Stomach (tissue), 9 donors: Measurements from ENCODE around the gene KIAA1614. TPM values are rescaled to one million over a fixed set of nuclear protein-coding genes. Genes with fewer than 3 reads are reported as not detected.

Source experiments
- DNase-seq, 2 donors: peaks; one replicate each; pipeline versions ENCODE4 v3.0.0 to v3.0.0-alpha.2; 2013 to 2019
- H3K27ac ChIP-seq, 5 donors: fragments of 200-600 bp in 4 of 5; sonication (generic) in 4 of 5; one replicate each; pipeline ENCODE4 v1.5.1; 2013 to 2019; ENCODE audit warnings: mild to moderate bottlenecking in 1 of 5, moderate library complexity in 1 of 5
- H3K27me3 ChIP-seq, 3 donors: fragments of 200-600 bp; sonication (generic); one replicate each; pipeline ENCODE4 v1.5.1; 2017 to 2019; ENCODE audit warnings: mixed run types in 1 of 3
- H3K36me3 ChIP-seq, 4 donors: fragments of 200-600 bp; sonication (generic); 1 replicate in 3 of 4; 2 replicates in 1 of 4; pipeline ENCODE4 v1.5.1; 2016 to 2019
- H3K4me1 ChIP-seq, 4 donors: fragments of 200-600 bp; sonication (generic); one replicate each; pipeline ENCODE4 v1.5.1; 2016 to 2019
- H3K4me3 ChIP-seq, 4 donors: fragments of 200-600 bp; sonication (generic) in 3 of 4; one replicate each; pipeline ENCODE4 v1.5.1; 2016 to 2019; ENCODE audit warnings: mild to moderate bottlenecking in 1 of 4
- H3K9me3 ChIP-seq, 4 donors: fragments of 200-600 bp; sonication (generic); one replicate each; pipeline ENCODE4 v1.5.1; 2016 to 2019
- EP300 ChIP-seq: sonication (generic); formaldehyde crosslinking; IDR thresholded peaks from one replicate; pipeline ENCODE4 v1.6.1; 2017; ENCODE audit warnings: antibody characterized with exemption
- POLR2A ChIP-seq, 4 donors: fragments of 450-650 bp; IDR thresholded peaks; one replicate each; pipeline ENCODE4 v1.6.1; 2016; ENCODE audit warnings: antibody characterized with exemption in 4 of 4, control low read depth in 2 of 4, mild to moderate bottlenecking in 1 of 4, moderate library complexity in 1 of 4
- POLR2AphosphoS5 ChIP-seq, 3 donors: sonication (generic); formaldehyde crosslinking; IDR thresholded peaks; one replicate each; pipeline ENCODE4 v1.6.1; 2016; ENCODE audit warnings: antibody characterized with exemption in 3 of 3
- WGBS, 5 donors: extraction: QIAGEN DNeasy Blood & Tissue Kit in 3 of 5; methylation state at CpG; one replicate each; pipeline versions ENCODE4 v1.1.5 to v1.1.7; 2013 to 2018; 5-methylcytosine and 5-hydroxymethylcytosine counted together
- intact Hi-C: fragments of 100-400 bp; cut with DNase I; formaldehyde crosslinking; loops from one replicate; pipeline ENCODE4 v1.15.1; 2023; ENCODE audit warnings: low total_unique reads
- polyA plus RNA-seq, 3 donors: library from polyadenylated mRNA; stranded (reverse); fragments of 200-250 nt; gene quantifications; one replicate each; pipeline ENCODE4 v1.2.3, GENCODE V29; 2013
- total RNA-seq, 5 donors: library from RNA; depleted of rRNA; stranded (reverse); fragments of >200 nt; gene quantifications; one replicate each; pipeline versions ENCODE4 v1.1.0 to v1.2.3, GENCODE V29; 2014 to 2016
- TF ChIP-seq, protein P1 (sequence below), 7 experiments: fragments of 450-650 bp in 4 of 7; fragments of 200-600 bp in 3 of 7; sonication (generic) in 3 of 7; IDR thresholded peaks; one replicate each; pipeline ENCODE4 v1.5.1; 2016 to 2019; ENCODE audit warnings: antibody characterized with exemption in 7 of 7, control low read depth in 2 of 7, mild to moderate bottlenecking in 1 of 7
- donor health status: healthy with polysubstance abuse.
- donor health status: Bipolar disorder and iron deficiency.
- donor health status: healthy.

The KIAA1614 gene
- total and polyA plus RNA-seq, 8 donors = under 0.01 to 6.1 (median 1.8) TPM; not detected in 1

- TF ChIP-seq, protein P1, sequence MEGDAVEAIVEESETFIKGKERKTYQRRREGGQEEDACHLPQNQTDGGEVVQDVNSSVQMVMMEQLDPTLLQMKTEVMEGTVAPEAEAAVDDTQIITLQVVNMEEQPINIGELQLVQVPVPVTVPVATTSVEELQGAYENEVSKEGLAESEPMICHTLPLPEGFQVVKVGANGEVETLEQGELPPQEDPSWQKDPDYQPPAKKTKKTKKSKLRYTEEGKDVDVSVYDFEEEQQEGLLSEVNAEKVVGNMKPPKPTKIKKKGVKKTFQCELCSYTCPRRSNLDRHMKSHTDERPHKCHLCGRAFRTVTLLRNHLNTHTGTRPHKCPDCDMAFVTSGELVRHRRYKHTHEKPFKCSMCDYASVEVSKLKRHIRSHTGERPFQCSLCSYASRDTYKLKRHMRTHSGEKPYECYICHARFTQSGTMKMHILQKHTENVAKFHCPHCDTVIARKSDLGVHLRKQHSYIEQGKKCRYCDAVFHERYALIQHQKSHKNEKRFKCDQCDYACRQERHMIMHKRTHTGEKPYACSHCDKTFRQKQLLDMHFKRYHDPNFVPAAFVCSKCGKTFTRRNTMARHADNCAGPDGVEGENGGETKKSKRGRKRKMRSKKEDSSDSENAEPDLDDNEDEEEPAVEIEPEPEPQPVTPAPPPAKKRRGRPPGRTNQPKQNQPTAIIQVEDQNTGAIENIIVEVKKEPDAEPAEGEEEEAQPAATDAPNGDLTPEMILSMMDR (IDR thresholded peaks at IDR 0.05) = no peak
- peaks cover 6 to 68% (median 64%) of the 10 kb centered on the region in 4 donors for H3K36me3 ChIP-seq
- 97 to 100% (median 97%) methylated on average over 7 to 8 of the region's 8 CpGs for WGBS, 5 donors
- H3K27ac ChIP-seq = no peak overlapping the region
- no peak overlapping the region for H3K4me3 ChIP-seq
- no peaks in the 10 kb centered on the region for H3K9me3 ChIP-seq
- no peaks in the 10 kb centered on the region for H3K27me3 ChIP-seq
- no peak for DNase-seq
- intact Hi-C loops = no loop called here
- H3K4me1 ChIP-seq = peaks cover 0 to 36% (median 16%) of the 10 kb centered on the region in 4 donors
Measured at GRCh38 chr1:180971273-180971997, 58.7 kb downstream of the KIAA1614 start.

GRCh38 chr1:180973369-180973768, 60.7 kb downstream of the KIAA1614 start:
- TF ChIP-seq EP300 (no peak), POLR2AphosphoS5 (IDR thresholded peaks at IDR 0.05) (no peak), POLR2A (IDR thresholded peaks at IDR 0.05) (no peak)
- TF ChIP-seq, protein P1 (IDR thresholded peaks at IDR 0.05) = no peak
- Histone ChIP-seq H3K9me3 (no peaks in the 10 kb centered on the region), H3K27me3 (no peaks in the 10 kb centered on the region), H3K36me3 (peaks cover 7 to 65% (median 62%) of the 10 kb centered on the region in 4 donors), H3K27ac (no peak overlapping the region), H3K4me1 (peaks cover 0 to 46% (median 25%) of the 10 kb centered on the region in 4 donors), H3K4me3 (no peak overlapping the region)
- 58 to 71% (median 62%) methylated on average over 4 of the region's 4 CpGs for WGBS, 5 donors
- intact Hi-C loops = no loop called here
- no peak for DNase-seq

- TF ChIP-seq, protein P1 (IDR thresholded peaks at IDR 0.05) = no peak
- TF ChIP-seq POLR2AphosphoS5 (IDR thresholded peaks at IDR 0.05) = no peak
- no peak for TF ChIP-seq EP300
- TF ChIP-seq POLR2A (IDR thresholded peaks at IDR 0.05) = no peak
- Histone ChIP-seq H3K4me3 (no peak overlapping the region), H3K36me3 (peaks cover 7 to 61% (median 58%) of the 10 kb centered on the region in 4 donors), H3K9me3 (no peaks in the 10 kb centered on the region), H3K4me1 (peaks cover 0 to 49% (median 28%) of the 10 kb centered on the region in 4 donors), H3K27me3 (no peaks in the 10 kb centered on the region), H3K27ac (no peak overlapping the region)
- intact Hi-C loops = no loop called here
- 47 to 83% (median 52%) methylated on average over 4 of the region's 4 CpGs for WGBS, 5 donors
- DNase-seq = no peak
Measured at GRCh38 chr1:180974236-180974635, 61.5 kb downstream of the KIAA1614 start.

DNA sequence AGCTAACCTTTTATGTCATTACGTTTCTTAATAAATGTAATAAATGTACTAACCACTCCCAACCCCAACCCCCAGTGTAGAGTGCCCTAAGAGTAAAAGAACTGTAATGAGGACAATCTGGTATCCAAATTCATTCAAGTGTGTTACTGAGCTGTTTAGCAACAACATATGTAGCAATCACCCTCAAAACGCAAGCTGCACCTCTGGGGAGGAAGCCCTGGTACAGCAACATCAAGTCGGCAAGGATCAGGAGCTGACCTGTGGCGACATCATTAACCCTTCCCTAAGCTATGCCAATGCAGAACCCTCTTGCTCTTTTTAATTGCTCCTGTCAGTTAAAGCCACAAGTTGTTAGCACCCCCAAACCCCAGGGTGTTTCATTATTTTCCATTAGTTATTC, 62.9 kb downstream of the KIAA1614 start:
- H3K4me3 ChIP-seq = no peak overlapping the region
- H3K9me3 ChIP-seq = no peaks in the 10 kb centered on the region
- no peaks in the 10 kb centered on the region for H3K27me3 ChIP-seq
- intact Hi-C loops = no loop called here
- no peak for DNase-seq
- TF ChIP-seq POLR2A (IDR thresholded peaks at IDR 0.05) (no peak), POLR2AphosphoS5 (IDR thresholded peaks at IDR 0.05) (no peak)
- TF ChIP-seq, protein P1 (IDR thresholded peaks at IDR 0.05) = no peak
- H3K4me1 ChIP-seq = peaks cover 0 to 50% (median 28%) of the 10 kb centered on the region in 4 donors
- no peak overlapping the region for H3K27ac ChIP-seq
- peaks cover 7 to 60% (median 51%) of the 10 kb centered on the region in 4 donors for H3K36me3 ChIP-seq
- WGBS, 5 donors = 76 to 87% (median 78%) methylated on average over 4 of the region's 4 CpGs
